HG03342 (cell line): ENCODE results near the gene KLHL7.
"Not testable (repeated sequence)": the region's sequence is repeated elsewhere in the genome, so short reads cannot be mapped to it uniquely, and the experiment has no call there.

Experiments used
- ATAC-seq: cut with Tn5 transposase; IDR thresholded peaks from one replicate; pipeline ENCODE4 v1.9.1; 2021; ENCODE audit warnings: mild to moderate bottlenecking, moderate library complexity; ENCODE audit not compliant: unreplicated experiment

KLHL7 gene

DNA sequence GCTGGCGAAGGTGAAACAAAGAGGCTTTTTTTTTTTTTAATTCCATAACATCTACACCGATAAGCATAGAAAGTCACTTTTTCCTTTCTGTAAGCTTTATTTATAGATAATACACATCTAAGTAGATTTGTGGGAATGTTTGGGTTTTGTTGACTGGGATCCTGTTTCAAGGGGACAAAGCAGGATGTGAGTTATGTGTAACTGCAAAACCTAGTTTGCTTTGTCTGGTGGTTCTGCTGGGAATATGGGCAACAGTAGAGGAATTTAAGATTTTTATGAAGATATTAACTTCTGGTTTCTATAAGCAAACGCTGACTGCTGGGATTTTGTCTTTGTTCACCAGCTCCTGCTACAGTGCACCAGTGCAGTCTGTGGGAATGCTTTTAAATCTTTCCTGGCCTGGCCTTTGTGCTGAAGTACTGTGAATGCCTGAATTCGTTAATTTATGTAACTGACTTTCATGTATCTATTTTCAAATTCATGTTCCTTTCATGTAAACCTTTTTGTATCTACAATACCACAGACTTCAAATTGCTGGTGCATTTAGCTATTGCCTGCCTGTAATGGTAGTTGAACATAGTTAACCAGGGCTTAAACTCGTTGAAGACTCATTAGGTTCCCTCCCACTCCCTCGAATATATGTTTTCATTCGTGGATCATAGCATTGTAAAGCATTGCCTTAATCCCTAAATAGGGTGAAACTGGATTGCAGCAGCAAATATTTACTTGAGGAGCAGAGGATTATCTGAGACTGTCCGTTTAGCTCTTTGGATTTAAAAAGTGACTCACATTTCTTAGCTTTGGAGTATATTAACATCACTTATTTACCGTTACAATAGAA, 1.5 kb downstream of the KLHL7 start:
- ATAC-seq: no peak

DNA sequence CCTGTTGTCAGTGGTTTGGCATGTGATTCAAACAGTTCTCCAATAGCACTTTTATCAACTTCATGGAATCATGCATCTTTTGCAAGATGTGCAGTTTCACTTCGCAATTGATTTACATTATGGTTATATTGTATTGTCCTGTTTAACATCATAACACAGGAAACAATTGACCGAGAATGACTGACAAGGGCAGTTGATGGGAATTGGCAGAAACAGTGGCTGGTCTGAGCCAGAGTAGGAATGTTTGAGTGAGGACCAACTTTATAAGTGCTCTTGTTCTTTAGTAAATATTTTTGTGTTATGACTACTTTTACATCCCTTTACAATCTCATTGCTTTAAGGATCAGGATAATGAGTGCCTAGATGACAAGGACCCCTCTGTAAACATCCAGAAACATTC, 2.2 kb downstream of the KLHL7 start:
- no peak for ATAC-seq

DNA sequence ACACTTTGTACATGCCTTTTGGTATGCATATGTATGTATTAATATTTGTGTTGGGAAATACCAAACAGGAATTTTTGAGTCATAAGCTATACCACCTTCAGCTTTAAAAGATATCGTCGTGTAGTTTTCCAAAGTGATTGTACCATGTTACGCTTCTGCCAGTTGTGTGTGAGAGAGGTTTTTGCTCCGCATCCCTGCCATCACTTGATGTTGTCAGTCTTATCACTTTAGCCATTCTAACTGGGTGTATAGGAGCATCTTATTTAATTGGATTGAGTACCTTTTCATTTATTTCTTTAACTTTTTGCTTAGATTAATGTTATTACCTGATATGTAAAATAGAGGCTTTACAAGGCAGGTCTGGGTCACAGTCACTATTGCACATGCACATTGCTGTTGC, 3.4 kb downstream of the KLHL7 start:
- no peak for ATAC-seq

DNA sequence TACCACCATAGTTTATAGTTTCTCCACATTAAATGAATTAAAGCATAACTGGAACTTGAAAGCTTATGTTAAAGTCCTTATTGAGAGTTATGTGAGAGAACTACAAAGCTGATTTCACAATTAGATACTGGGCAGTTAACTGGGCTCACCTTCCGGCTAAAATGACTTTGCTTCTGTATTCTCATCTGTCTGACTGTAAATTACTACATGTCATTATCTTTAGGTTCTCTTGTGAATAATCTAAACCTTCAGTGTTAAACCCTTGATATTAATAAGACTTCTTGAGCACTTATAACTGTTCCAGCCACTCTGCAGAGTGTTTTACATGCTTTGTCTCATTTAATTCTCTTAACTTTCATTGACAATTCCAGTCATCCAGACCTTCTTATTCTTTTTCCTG, 3.9 kb downstream of the KLHL7 start:
- no peak for ATAC-seq

DNA sequence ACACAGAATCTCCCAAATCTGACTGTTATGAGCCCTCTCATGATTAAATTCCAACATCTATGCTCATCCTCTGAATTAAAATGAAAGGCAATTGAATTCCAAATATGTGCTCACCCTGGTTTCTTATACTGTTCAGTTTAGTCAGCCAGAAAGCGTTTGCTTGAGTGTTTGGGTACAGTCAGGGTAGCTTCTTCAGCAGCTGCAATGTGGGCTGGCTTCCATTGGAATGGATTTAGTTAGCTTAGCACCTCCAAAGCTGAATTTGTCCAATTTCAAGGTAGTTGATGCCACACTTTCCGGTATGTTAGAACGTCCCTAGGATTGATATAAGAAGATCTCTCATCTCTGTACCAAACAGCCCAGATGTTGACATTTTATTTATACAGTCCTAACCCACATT, 9.3 kb downstream of the KLHL7 start:
- no peak for ATAC-seq

DNA sequence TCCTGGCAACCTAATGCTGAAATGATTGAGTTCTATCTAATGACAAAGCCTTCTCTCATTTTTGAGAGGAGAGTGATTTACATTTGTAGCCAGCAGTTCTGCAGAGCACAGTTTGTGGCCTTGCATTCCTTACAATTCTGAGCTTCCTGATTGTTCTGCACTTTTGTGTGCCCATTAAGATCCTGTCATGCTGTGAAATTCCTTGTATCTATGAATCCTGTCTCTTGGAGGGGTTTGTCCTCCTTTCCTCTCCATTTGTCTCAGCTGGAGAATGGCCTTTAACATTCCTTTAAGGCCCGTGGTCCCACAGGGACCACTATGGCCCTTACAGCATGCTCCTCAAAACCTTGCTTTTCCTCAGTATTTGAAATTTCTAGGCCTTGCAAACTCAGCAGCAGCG, 10.4 kb downstream of the KLHL7 start:
- ATAC-seq: no peak

DNA sequence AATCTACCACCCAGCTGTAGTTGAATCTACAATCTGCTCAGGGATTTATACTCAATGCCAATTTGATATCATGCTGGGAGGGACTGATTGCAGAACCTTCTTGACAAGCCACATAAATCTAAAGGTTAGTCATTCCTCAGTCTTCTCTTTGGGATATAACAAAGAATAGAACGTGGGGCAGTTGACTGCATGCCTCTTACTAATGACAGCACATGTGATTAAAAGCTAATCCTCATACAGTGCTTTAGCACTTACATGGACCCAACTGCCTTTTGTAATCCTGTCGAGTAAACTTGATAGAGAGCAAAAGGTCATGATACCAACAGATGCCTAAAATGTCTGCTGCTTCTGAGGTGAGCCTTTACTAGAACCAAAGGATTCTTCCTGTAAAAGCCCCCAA, 12.3 kb downstream of the KLHL7 start:
- ATAC-seq: no peak

DNA sequence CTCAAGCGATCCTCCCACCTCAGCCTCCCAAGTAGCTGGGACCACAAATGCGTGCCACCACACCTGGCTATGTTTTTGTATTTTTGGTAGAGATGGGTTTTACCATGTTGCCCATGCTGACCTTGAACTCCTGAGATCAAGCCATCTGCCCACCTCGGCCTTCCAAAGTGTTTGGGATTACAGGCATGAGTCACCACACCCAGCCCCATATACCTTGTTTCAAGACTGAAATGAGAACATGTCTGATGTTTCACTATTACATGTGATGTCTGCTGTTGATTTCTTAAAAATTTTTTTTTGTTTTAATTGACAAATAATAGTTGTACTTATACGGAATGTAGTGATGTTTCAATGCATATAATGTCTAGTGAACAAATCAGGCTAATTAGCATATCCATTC, 14.5 kb downstream of the KLHL7 start:
- no peak for ATAC-seq

DNA sequence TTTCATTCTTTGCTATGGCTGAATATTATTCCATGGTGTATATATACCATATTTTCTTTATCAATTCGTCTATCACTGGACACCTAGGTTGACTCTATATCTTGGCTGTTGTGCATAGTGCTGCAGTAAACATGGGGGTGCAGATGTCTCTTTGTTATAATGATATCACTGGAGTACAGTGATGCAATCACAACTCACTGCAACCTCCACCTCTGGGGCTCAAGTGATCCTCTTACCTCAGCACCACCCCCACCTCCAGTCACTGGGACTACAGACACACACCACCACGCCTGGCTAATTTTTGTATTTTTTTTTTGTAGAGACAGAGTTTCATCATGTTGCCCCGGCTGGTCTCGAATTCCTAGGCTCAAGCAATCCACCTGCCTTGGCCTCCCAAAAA, 15.6 kb downstream of the KLHL7 start:
- ATAC-seq: no peak

DNA sequence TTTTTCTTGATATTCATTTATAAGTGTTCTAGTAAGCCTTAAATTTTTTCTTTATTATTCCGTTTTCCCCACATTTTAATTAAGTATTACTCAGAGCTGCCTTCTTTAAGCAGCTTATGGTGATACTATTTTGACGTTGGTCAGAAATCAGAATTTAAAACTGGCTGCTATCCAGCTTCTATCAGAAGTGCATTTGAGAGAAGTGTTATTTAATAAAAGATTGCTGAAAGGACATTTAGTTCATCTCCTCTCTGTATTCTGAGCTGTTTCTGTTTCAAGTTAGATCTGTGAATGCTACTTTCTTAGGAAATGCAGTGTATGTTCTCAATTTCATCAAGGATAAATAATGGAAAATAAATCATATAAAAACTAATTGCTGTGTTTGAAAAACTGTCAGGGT, 17.4 kb downstream of the KLHL7 start:
- ATAC-seq: no peak

DNA sequence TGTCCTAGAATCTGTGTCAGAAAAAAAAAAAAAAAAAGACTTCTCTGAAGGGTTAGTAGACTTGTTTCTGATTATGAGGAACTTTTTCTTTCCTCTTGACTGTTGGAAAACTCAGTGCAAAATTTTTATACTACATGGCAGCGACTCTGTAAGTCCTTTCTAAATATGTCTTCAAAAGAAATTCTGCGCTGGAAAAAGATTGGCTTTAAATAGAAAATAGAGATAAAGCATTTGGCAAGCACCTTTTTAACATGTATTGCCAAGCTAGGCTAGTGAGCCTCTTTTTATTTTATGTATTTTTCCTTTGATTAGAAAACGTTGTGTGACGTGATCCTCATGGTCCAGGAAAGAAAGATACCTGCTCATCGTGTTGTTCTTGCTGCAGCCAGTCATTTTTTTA, 17.9 kb downstream of the KLHL7 start:
- ATAC-seq: no peak

DNA sequence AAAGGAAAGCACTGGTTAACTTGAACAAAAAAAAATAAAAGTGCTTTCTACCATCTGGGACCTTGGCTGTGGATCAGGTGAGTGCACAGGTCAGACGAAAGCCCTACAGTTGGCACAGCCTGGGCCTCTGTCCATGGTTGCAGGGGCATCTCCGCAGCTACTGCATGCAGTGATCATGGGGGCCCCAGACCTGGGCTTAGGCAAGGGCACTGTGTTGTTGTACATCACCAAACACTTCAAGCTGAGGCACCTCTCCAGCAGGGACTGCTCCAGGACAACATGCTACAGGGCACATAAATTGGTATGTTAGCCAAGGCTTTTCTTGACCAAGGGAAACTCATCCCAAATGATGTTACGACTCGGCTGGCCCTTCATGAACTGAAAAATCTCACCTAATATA, 23.5 kb downstream of the KLHL7 start:
- ATAC-seq: no peak

DNA sequence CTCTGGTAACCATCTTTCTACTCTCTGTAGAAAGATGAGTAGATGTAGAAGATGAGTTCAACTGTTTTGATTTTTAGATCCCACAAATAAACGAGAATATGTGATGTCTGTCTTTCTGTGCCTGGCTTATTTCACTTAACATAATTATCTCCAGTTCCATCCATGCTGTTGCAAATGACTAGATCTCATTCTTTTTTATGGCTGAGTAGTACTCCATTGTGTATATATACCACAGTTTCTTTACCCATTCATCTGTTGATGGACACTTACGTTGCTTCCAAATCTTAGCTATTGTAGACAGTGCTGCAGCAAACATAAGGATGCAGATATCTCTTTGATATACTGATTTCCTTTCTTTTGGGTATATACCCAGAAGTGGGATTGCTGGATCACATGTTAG, 26.2 kb downstream of the KLHL7 start:
- not testable (repeated sequence) for ATAC-seq

DNA sequence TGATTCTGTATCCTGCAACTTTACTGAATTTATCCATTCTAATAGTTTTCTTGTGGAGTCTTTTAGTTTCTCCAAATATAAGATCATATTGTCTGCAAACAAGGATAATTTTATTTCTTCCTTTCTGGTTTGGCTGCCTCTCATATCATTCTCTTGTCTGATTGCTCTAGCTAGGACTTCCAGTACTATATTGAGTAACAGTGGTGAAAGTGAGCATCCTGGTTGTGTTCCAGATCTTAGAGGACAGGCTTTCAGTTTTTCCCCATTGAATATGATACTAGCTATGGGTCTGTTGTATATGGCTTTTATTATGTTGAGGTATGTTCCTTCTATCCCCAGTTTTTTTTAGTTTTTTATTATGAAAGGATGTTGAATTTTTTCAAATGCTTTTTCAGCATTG, 28.2 kb downstream of the KLHL7 start:
- no peak for ATAC-seq

DNA sequence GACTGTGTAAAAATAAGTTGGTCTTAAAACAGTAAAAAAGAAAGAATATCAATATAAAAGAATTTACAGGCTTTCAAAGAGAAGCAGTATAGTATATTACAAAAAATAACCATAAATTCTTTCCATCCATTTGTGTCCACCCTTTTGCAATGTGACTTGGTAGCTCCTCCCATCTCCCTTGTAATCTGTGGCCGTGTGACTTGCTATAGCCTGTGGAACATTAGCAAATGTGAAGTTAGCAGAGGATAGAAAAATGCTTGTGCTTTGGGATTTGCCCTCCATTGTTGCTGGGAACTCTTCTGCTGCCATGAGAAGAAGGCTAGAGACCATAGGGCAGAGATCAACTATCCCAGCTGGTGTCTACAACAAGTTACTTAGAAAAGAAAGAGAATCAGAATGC, 30.2 kb downstream of the KLHL7 start:
- ATAC-seq: no peak

DNA sequence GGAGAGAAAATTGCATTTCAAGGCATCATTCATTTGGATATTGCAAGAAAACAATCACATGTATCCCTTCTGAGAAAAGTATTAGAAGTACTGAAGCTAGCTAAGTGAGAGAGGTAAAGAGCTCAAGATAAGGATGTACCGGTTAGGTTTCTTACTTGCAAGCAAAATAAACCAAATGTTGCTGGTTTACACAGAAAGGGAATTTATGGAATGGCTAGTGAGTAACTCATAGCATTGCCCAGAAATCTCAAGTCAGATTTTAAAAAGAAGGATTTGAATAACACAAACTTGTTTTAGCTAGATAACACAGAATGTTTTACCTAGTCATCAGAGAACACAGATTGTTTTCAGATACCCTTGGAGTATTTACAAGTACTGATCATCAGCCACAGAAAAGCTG, 30.6 kb downstream of the KLHL7 start:
- ATAC-seq: no peak

DNA sequence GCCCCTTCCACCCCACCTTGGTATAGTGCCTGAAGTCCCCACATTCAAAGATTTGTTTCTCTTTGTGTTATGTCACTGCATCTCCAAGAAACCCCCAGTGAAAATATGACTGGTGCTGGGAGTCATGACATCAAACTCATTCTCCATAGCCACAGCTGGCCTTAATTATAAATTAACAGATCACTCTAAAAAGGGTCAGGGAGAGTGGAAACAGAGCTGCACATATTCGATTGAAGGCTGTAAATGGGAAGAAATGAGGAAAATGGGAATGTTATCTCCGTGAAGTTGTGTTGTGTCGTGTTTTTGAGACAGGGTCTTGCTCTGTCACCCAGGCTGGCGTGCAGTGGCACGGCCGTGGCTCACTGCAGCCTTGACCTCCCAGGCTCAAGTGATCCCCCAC, 52.1 kb downstream of the KLHL7 start:
- no peak for ATAC-seq

DNA sequence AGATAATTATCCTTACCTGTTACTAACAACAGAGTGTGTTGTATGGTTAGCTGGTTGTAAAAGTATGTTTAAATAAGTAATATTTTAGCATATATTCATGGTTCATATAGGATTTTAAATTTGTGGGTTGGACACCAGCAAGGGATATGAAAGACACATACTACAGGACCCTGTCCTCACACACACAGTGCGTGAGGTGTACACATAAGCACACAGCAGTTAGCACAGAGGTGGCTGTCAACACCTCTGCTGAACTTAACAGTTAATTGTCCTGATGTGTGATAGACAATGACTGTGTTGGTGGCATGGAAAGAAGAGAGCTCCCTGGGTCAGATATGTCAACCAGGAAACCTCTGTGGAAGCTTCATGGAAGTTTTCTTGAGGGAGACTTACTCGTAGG, 53.0 kb downstream of the KLHL7 start:
- no peak for ATAC-seq

DNA sequence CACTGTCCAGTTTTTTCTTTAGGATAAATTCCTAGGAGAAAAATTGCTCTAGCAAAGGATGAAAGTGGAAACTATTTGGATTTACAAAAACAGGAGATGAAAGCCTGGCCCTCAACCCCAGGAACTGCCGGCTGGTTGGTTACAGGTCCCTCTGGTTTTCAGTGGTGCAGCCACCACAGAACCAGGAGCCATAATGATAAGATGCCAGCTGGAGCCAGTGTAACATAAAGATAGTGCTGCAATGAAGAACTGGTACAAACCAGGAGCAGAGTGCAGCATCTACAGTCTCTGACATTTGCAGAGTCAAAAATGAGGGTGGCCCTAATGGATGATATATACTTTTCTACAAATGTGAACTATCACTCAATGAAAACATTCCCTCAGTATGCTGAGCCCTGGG, 55.9 kb downstream of the KLHL7 start:
- no peak for ATAC-seq

DNA sequence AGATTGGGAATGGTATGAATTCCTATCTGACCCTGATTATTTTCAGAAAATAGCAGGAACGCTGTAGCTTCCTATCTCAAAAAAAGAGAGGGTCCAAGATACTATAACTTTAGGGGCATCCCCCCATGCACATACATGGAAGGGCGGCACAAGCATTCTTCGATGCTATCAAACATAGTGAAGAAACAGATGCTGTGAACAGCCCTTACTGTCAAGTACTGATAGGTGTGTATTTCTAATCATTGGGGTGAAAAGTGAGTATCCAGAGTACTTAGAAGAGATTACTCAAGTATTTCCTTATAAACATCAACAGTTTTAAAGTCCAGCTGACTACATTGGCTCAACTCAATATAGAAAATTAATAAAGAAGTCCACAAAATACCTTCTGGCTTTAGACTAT, 59.3 kb downstream of the KLHL7 start:
- no peak for ATAC-seq

DNA sequence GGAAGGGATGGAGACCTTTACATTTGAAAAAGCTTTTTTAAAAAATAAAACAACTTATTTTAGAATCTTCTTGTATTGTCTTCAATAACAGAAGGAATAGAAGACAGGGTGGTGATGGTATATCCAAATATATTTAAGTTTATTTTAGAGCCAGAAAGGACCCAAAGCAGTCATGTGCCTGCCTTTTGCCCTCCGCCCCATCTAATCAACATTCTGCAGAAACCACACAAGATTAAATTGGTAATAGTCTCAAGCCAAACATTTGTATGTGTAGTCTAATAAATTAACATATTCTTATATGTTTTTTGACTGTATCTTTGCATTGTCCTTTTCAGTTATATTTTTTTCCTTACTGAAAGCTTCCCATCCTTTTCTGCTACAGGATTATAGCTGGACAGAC, 59.7 kb downstream of the KLHL7 start:
- ATAC-seq: no peak

DNA sequence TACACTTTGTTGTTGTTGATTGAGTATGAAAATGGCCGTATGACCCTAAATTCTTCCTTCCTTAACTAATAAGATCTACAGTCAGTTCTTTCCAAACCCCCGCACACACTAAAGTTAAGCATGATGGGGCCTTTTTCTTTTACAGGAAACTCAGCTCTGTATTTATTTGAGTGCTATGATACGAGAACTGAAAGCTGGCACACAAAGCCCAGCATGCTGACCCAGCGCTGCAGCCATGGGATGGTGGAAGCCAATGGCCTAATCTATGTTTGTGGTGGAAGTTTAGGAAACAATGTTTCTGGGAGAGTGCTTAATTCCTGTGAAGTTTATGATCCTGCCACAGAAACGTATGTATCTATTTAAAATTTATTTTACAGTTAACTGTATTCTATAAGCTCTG, 62.1 kb downstream of the KLHL7 start:
- no peak for ATAC-seq
